Mammary epithelial cell (primary cell): ENCODE results near the gene SYNPO2L.

ENCODE experiments used
- CTCF ChIP-seq, 2 donors: IDR thresholded peaks in 1 of 2; conservative IDR thresholded peaks in 1 of 2; 2 replicates each; pipeline ENCODE4 v1.5.1; 2011 to 2012; ENCODE audit warnings: inconsistent platforms in 2 of 2, low read length in 2 of 2, mild to moderate bottlenecking in 2 of 2, control low read depth in 1 of 2, low read depth in 1 of 2; ENCODE audit not compliant: insufficient read depth in 1 of 2; ENCODE audit errors: extremely low read depth in 1 of 2
- EZH2 ChIP-seq: IDR thresholded peaks from 2 replicates; pipeline ENCODE4 v1.6.1; 2012; ENCODE audit warnings: low read length, inconsistent platforms, borderline replicate concordance

GRCh38 chr10:73625884-73626752, 29.7 kb downstream of the SYNPO2L start:
- TF ChIP-seq CTCF (conservative IDR thresholded peaks at IDR 0.05 in 1 of 2, IDR thresholded peaks at IDR 0.05 in 1 of 2; ENCODE audit: extremely low read depth in 1 of 2, insufficient read depth in 1 of 2, low read depth in 1 of 2, low read length in 2 of 2) = no peak
- no peak for TF ChIP-seq EZH2
